GM12874 (cell line): ENCODE measurements around the gene SLC16A11.
A peak's percentile ranks its signal among the peaks of the same experiment; 100 is the strongest.

Experiments
- TF ChIP-seq, protein P1 (sequence below): IDR thresholded peaks from 2 replicates; pipeline ENCODE4 v1.5.1; 2011; ENCODE audit warnings: low read depth, mild to moderate bottlenecking, control low read depth, low read length, moderate library complexity; ENCODE audit not compliant: insufficient read depth

The SLC16A11 gene

GRCh38 chr17:7024402-7024785 is 19.5 kb downstream of the SLC16A11 start:
- TF ChIP-seq, protein P1, sequence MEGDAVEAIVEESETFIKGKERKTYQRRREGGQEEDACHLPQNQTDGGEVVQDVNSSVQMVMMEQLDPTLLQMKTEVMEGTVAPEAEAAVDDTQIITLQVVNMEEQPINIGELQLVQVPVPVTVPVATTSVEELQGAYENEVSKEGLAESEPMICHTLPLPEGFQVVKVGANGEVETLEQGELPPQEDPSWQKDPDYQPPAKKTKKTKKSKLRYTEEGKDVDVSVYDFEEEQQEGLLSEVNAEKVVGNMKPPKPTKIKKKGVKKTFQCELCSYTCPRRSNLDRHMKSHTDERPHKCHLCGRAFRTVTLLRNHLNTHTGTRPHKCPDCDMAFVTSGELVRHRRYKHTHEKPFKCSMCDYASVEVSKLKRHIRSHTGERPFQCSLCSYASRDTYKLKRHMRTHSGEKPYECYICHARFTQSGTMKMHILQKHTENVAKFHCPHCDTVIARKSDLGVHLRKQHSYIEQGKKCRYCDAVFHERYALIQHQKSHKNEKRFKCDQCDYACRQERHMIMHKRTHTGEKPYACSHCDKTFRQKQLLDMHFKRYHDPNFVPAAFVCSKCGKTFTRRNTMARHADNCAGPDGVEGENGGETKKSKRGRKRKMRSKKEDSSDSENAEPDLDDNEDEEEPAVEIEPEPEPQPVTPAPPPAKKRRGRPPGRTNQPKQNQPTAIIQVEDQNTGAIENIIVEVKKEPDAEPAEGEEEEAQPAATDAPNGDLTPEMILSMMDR: no peak

GRCh38 chr17:7023576-7024401 is 20.1 kb downstream of the SLC16A11 start:
- TF ChIP-seq, protein P1: no peak

GRCh38 chr17:7022781-7023571 is 20.9 kb downstream of the SLC16A11 start, which contains the start of gene BCL6B:
Gene BCL6B, plus strand, starts transcription at chr17:7023050. Its CDS starts 622 bp downstream, at chr17:7023672.
- TF ChIP-seq, protein P1: no peak

DNA sequence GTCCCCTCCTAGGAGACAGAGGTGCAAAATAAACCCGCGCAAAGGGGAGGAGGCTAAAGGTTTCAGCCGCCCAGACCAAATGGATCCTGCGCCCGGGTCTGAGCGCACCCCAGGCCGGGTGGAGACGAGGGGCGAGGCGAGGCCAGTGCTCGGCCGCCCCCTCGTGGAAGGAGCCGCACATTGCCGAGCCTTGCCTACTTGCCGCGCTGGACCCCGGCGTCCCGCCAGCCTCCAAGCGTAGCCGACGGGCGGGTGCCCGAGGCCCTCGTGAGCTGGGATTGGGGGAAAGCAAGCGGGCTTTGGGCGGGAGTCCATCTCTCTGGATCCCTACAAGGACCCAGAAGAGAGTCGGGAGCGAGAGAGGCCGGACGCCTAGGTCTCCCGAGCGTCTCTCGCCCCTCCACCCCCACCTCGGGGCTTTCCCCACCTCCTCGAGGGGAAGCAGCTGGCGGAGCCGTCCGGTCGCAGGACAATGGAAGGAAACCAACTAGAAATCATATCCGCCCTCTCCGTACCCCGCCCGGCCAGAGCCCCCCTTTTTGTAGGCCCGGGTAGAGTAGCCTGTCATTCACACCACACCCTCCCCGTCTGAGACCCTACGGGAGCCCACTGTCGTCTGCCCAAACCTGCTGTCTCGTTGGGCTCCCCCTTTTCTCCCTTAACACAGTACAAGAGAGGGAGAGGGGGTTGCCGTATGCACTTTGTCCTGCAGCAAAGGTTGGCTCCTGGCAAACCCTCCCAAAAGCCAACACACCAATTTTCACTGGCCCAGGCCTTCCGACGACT is 21.7 kb downstream of the SLC16A11 start:
- TF ChIP-seq, protein P1: peak; percentile 98

DNA sequence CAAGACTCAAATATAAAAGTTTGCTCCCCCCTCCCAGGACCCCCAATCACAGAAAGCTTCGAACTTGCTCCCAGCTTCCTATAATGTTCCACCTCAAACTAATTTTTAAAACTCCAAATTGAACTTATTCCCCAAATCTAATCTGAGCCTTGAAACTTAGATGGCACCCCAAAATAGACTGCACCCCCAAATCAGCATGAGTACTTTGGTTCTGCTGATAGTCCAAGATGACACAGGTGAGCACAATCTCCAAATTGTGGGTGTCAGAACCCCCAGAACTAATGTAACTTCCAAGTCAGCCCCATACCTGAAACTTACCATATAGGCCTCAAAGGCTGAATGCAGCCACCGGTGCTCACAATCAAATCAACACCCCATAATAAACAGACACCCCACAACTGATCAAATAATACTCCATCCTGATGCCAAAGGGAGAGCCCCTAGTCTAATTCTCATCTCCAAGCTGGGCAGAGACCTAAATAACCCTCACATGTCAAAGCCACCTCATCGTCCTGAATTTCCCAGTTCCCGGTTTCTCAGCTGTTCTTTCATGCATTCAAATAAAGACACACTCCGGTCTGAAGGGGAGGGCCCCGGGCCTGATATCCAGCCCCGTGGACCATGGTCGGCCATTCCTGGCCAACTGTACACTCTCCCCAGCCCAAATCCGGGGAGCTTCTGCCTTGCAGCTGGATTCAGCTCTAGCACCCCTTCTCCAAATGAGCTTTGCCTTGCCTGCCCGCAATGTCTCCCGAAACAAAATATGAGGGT is 22.8 kb downstream of the SLC16A11 start:
- TF ChIP-seq, protein P1: no peak

GRCh38 chr17:7019839-7020519 is 23.9 kb downstream of the SLC16A11 start:
- TF ChIP-seq, protein P1: no peak
